ENCODE results near the gene EID3. TPM values are rescaled to one million over a fixed set of nuclear protein-coding genes. Genes with fewer than 3 reads are reported as not detected.
A peak's percentile ranks its signal among the peaks of the same experiment; 100 is the strongest.

Gene EID3
- total RNA-seq, 1 experiment from 2014 or later = 3.0 TPM

DNA sequence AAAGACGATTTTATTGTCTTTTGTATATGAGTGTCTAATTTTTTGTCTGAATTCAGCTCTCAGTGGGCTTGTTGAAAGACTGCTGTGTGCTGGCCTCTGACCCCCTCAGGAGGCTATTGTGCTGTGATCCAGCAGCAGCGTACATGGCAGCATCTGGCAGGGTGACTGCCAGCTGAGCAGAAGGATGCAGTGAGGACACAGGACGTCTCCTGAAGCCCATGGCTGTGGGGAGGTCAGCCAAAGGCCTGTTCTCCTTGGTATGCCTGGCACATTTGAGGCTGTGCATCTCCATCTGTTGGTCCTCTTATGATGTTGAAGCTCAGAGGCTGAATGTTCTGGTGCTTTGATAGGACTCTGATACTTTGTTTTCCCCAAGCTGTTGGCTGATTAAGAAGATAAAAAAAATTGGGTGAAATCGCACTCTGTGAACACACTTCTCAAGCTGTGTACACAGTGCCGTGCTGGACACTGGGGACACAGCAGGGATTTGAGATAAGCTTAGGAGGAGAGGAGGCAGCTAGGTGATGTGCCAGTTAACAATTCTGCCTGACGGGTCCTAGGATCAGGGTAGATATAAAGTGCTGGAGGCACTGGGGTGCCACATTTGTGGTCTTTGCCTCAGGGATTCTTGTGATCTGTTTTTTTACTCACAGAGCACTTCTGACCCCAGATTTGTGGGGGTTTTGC, 37.5 kb downstream of the EID3 start:
- H3K36me3 ChIP-seq (ENCODE audit: control insufficient read depth in 1 of 2, insufficient read depth in 2 of 2, low read length in 2 of 2) = peaks cover 48 to 83% of the 10 kb centered on the region in 2 experiments
- H3K27ac ChIP-seq (ENCODE audit: low read depth, low read length) = no peak overlapping the region
- H3K9me2 ChIP-seq (ENCODE audit: insufficient read depth) = no peaks in the 10 kb centered on the region
- no peaks in the 10 kb centered on the region for H3K9me3 ChIP-seq (ENCODE audit: control insufficient read depth in 1 of 2, insufficient read depth in 1 of 2, low read depth in 1 of 2, low read length in 2 of 2)
- peaks cover 96% of the 10 kb centered on the region for H3K79me2 ChIP-seq (ENCODE audit: insufficient read depth, low read length)
- H3K4me1 ChIP-seq (ENCODE audit: control insufficient read depth in 1 of 2, insufficient read depth in 2 of 2, low read length in 2 of 2) = no peaks in the 10 kb centered on the region
- BruUV-seq (replicated peaks) = no TSS peak
- H3K9ac ChIP-seq (ENCODE audit: low read length) = no peak overlapping the region
- H3K4me2 ChIP-seq (ENCODE audit: low read length) = no peak overlapping the region
- ChIA-PET RAD21 (ENCODE audit: low non-redundant PET in 1 of 2, low total read pairs in 2 of 2, uncharacterized antibody in 2 of 2, unreplicated experiment in 2 of 2) (no interaction called here), CTCF (no interaction called here), POLR2A (no interaction called here)
- peaks cover 28% of the 10 kb centered on the region; the same call in 1 of the 2 replicates for H4K20me1 ChIP-seq (ENCODE audit: insufficient read depth)
- no peaks in the 10 kb centered on the region for H3K27me3 ChIP-seq (ENCODE audit: insufficient read depth, low read length)
- H3K4me3 ChIP-seq (replicated peaks in 1 of 2; ENCODE audit: low read depth in 1 of 2, low read length in 2 of 2) = no peak overlapping the region
- no peak for DNase-seq (ENCODE audit: low read depth, low spot score)
- no peak for ATAC-seq
- intact Hi-C loops (cut with micrococcal nuclease) = no loop called here
- no peak overlapping the region for H2AFZ ChIP-seq (ENCODE audit: low read depth, low read length, poor library complexity, severe bottlenecking)
- TF ChIP-seq POLR2AphosphoS5 (IDR thresholded peaks at IDR 0.05; ENCODE audit: low read depth, low read length) = 0 out of 2 replicates have a peak, but pooled peaks have one; percentile 8
- no peak for TF ChIP-seq ELF1 (IDR thresholded peaks at IDR 0.05; ENCODE audit: borderline replicate concordance, low read depth)
- no peak for TF ChIP-seq ZNF274 (IDR thresholded peaks at IDR 0.05; ENCODE audit: low read depth, low read length)
- no peak for TF ChIP-seq SP1 (IDR thresholded peaks at IDR 0.05; ENCODE audit: low read depth)
- TF ChIP-seq, protein P1, sequence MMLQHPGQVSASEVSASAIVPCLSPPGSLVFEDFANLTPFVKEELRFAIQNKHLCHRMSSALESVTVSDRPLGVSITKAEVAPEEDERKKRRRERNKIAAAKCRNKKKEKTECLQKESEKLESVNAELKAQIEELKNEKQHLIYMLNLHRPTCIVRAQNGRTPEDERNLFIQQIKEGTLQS (IDR thresholded peaks at IDR 0.05) = no peak

DNA sequence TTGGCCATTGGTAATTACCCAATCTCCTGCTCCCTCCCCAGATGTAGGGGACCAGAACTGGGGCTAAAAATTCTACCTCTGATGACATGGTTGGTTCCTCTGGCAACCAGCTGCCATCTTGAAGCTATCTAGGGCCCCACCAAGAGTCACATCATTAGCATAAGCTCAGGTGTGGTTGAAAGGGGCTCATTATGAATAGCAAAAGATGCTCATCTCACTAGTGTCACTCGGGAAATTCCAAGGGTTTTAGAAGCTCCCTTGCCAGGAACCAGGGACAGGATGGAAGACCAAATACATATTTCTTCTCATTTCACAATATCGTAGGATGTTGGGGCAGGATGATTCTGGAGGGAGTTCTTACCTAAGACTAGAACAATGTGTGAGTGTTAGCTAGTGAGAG, 38.6 kb downstream of the EID3 start:
- Histone ChIP-seq H3K9ac (ENCODE audit: low read length) (no peak overlapping the region), H3K79me2 (ENCODE audit: insufficient read depth, low read length) (peaks cover 96% of the 10 kb centered on the region), H3K4me2 (ENCODE audit: low read length) (no peak overlapping the region), H4K20me1 (ENCODE audit: insufficient read depth) (peaks cover 28% of the 10 kb centered on the region; the same call in 1 of the 2 replicates), H3K27ac (ENCODE audit: low read depth, low read length) (no peak overlapping the region), H3K36me3 (ENCODE audit: control insufficient read depth in 1 of 2, insufficient read depth in 2 of 2, low read length in 2 of 2) (peaks cover 44 to 78% of the 10 kb centered on the region in 2 experiments), H3K4me1 (ENCODE audit: control insufficient read depth in 1 of 2, insufficient read depth in 2 of 2, low read length in 2 of 2) (no peaks in the 10 kb centered on the region), H3K27me3 (ENCODE audit: insufficient read depth, low read length) (no peaks in the 10 kb centered on the region), H2AFZ (ENCODE audit: low read depth, low read length, poor library complexity, severe bottlenecking) (no peak overlapping the region), H3K4me3 (replicated peaks in 1 of 2; ENCODE audit: low read depth in 1 of 2, low read length in 2 of 2) (no peak overlapping the region), H3K9me3 (ENCODE audit: control insufficient read depth in 1 of 2, insufficient read depth in 1 of 2, low read depth in 1 of 2, low read length in 2 of 2) (no peaks in the 10 kb centered on the region), H3K9me2 (ENCODE audit: insufficient read depth) (no peaks in the 10 kb centered on the region)
- BruUV-seq (replicated peaks) = no TSS peak
- DNase-seq (ENCODE audit: low read depth, low spot score) (no peak), ATAC-seq (no peak)
- POLR2A ChIA-PET = no interaction called here
- intact Hi-C loops (cut with micrococcal nuclease) = no loop called here
- CTCF ChIA-PET = no interaction called here
- RAD21 ChIA-PET (ENCODE audit: low non-redundant PET in 1 of 2, low total read pairs in 2 of 2, uncharacterized antibody in 2 of 2, unreplicated experiment in 2 of 2) = no interaction called here
- TF ChIP-seq EZH2 (IDR thresholded peaks at IDR 0.05) (no peak), ELF1 (IDR thresholded peaks at IDR 0.05; ENCODE audit: borderline replicate concordance, low read depth) (no peak), EGR1 (IDR thresholded peaks at IDR 0.05; ENCODE audit: low read depth) (no peak), POLR2A (IDR thresholded peaks at IDR 0.05; ENCODE audit: borderline replicate concordance, extremely low read depth, insufficient read depth, insufficient read length) (no peak), YY1 (IDR thresholded peaks at IDR 0.05; ENCODE audit: extremely low read depth, insufficient replicate concordance, low read depth, low read length) (no peak), POLR2AphosphoS5 (IDR thresholded peaks at IDR 0.05; ENCODE audit: low read depth, low read length) (no peak), ZNF274 (IDR thresholded peaks at IDR 0.05; ENCODE audit: low read depth, low read length) (no peak), RAD21 (IDR thresholded peaks at IDR 0.05; ENCODE audit: low read depth) (no peak), SIN3A (IDR thresholded peaks at IDR 0.05; ENCODE audit: low read depth) (no peak)
- TF ChIP-seq, protein P2, sequence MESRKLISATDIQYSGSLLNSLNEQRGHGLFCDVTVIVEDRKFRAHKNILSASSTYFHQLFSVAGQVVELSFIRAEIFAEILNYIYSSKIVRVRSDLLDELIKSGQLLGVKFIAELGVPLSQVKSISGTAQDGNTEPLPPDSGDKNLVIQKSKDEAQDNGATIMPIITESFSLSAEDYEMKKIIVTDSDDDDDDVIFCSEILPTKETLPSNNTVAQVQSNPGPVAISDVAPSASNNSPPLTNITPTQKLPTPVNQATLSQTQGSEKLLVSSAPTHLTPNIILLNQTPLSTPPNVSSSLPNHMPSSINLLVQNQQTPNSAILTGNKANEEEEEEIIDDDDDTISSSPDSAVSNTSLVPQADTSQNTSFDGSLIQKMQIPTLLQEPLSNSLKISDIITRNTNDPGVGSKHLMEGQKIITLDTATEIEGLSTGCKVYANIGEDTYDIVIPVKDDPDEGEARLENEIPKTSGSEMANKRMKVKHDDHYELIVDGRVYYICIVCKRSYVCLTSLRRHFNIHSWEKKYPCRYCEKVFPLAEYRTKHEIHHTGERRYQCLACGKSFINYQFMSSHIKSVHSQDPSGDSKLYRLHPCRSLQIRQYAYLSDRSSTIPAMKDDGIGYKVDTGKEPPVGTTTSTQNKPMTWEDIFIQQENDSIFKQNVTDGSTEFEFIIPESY (IDR thresholded peaks at IDR 0.05; ENCODE audit: extremely low read depth, insufficient replicate concordance, low read length) = no peak
- TF ChIP-seq, protein P3, sequence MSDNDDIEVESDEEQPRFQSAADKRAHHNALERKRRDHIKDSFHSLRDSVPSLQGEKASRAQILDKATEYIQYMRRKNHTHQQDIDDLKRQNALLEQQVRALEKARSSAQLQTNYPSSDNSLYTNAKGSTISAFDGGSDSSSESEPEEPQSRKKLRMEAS (IDR thresholded peaks at IDR 0.05) = no peak
- TF ChIP-seq, protein P1 (IDR thresholded peaks at IDR 0.05) = no peak
